Breast epithelium (tissue), 3 donors: Measurements from ENCODE around the gene GPR37L1.

Experiments used
- POLR2A ChIP-seq: fragments of 450-650 bp; IDR thresholded peaks from one replicate; pipeline ENCODE4 v1.6.1; 2016; ENCODE audit warnings: antibody characterized with exemption, mild to moderate bottlenecking, moderate library complexity
- TF ChIP-seq, protein P1 (sequence below), 3 donors: fragments of 450-650 bp; IDR thresholded peaks; one replicate each; pipeline ENCODE4 v1.5.1; 2016 to 2017; ENCODE audit warnings: antibody characterized with exemption in 3 of 3, mild to moderate bottlenecking in 3 of 3, moderate library complexity in 3 of 3

- TF ChIP-seq, protein P1, sequence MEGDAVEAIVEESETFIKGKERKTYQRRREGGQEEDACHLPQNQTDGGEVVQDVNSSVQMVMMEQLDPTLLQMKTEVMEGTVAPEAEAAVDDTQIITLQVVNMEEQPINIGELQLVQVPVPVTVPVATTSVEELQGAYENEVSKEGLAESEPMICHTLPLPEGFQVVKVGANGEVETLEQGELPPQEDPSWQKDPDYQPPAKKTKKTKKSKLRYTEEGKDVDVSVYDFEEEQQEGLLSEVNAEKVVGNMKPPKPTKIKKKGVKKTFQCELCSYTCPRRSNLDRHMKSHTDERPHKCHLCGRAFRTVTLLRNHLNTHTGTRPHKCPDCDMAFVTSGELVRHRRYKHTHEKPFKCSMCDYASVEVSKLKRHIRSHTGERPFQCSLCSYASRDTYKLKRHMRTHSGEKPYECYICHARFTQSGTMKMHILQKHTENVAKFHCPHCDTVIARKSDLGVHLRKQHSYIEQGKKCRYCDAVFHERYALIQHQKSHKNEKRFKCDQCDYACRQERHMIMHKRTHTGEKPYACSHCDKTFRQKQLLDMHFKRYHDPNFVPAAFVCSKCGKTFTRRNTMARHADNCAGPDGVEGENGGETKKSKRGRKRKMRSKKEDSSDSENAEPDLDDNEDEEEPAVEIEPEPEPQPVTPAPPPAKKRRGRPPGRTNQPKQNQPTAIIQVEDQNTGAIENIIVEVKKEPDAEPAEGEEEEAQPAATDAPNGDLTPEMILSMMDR (IDR thresholded peaks at IDR 0.05) = no peak
- no peak for TF ChIP-seq POLR2A
These were observed 37.7 kb downstream of the GPR37L1 start, which contains the start of gene PTPN7 for GRCh38 chr1:202160377-202160940.
